Measurements from ENCODE around the gene FLNB.

- TF ChIP-seq POLR2A (IDR thresholded peaks at IDR 0.05; ENCODE audit: low read length): no peak
- TF ChIP-seq GATA1 (IDR thresholded peaks at IDR 0.05; ENCODE audit: low read depth, low read length): no peak
These were observed 108.1 kb downstream of the FLNB start for GRCh38 chr3:58116161-58116955.
